HG03095 (cell line): Measurements from ENCODE around the gene UTY.

Experiments used
- ATAC-seq: cut with Tn5 transposase; IDR thresholded peaks from one replicate; pipeline ENCODE4 v1.9.1; 2021; ENCODE audit warnings: moderate library complexity; ENCODE audit not compliant: unreplicated experiment

UTY gene

GRCh38 chrY:13416869-13417661, 62.8 kb downstream of the UTY start:
- ATAC-seq: no peak

GRCh38 chrY:13415556-13415955, 64.3 kb downstream of the UTY start:
- no peak for ATAC-seq

- no peak for ATAC-seq
These were observed 81.0 kb downstream of the UTY start for GRCh38 chrY:13398876-13399275.

GRCh38 chrY:13381110-13381683, 98.6 kb downstream of the UTY start:
- ATAC-seq: no peak

GRCh38 chrY:13370868-13371800, 108.7 kb downstream of the UTY start:
- no peak for ATAC-seq

GRCh38 chrY:13370245-13370644, 109.6 kb downstream of the UTY start:
- ATAC-seq: no peak

GRCh38 chrY:13368513-13368845, 111.4 kb downstream of the UTY start:
- no peak for ATAC-seq

GRCh38 chrY:13363641-13364040, 116.2 kb downstream of the UTY start:
- ATAC-seq: no peak

GRCh38 chrY:13362662-13363061, 117.2 kb downstream of the UTY start:
- ATAC-seq: no peak

- ATAC-seq: no peak
These were observed 117.9 kb downstream of the UTY start for GRCh38 chrY:13361656-13362636.

- no peak for ATAC-seq
These were observed 128.4 kb downstream of the UTY start for GRCh38 chrY:13351443-13351842.

- no peak for ATAC-seq
These were observed 132.7 kb downstream of the UTY start for GRCh38 chrY:13347106-13347505.

GRCh38 chrY:13345549-13345948, 134.3 kb downstream of the UTY start:
- no peak for ATAC-seq

- no peak for ATAC-seq
These were observed 136.4 kb downstream of the UTY start for GRCh38 chrY:13343307-13343946.

- no peak for ATAC-seq
These were observed 139.9 kb downstream of the UTY start for GRCh38 chrY:13339939-13340338.

- no peak for ATAC-seq
These were observed 140.5 kb downstream of the UTY start for GRCh38 chrY:13339381-13339780.

- no peak for ATAC-seq
These were observed 141.1 kb downstream of the UTY start for GRCh38 chrY:13338711-13339110.

- ATAC-seq: no peak
These were observed 141.9 kb downstream of the UTY start for GRCh38 chrY:13337934-13338333.

- no peak for ATAC-seq
These were observed 146.0 kb downstream of the UTY start for GRCh38 chrY:13333791-13334190.

GRCh38 chrY:13330651-13331050, 149.2 kb downstream of the UTY start:
- ATAC-seq: no peak
